Transverse colon (tissue), 4 donors: ENCODE measurements around the gene RBBP8NL. TPM values are rescaled to one million over a fixed set of nuclear protein-coding genes. Genes with fewer than 3 reads are reported as not detected.

Experiments used
- DNase-seq: peaks from one replicate; pipeline ENCODE4 v3.0.0-alpha.2; 2019
- H3K27ac ChIP-seq, 4 donors: fragments of 200-600 bp; sonication (generic); 2 replicates each; pipeline ENCODE4 v1.5.1; 2016 to 2018; ENCODE audit warnings: inconsistent platforms in 4 of 4
- H3K27me3 ChIP-seq: fragments of 200-600 bp; sonication (generic); 2 replicates; pipeline ENCODE4 v1.5.1; 2017; ENCODE audit warnings: inconsistent platforms
- H3K36me3 ChIP-seq, 4 donors: fragments of 200-600 bp; sonication (generic); 2 replicates each; pipeline ENCODE4 v1.5.1; 2017 to 2019; ENCODE audit warnings: inconsistent platforms in 4 of 4
- H3K4me1 ChIP-seq, 4 donors: fragments of 200-600 bp; sonication (generic); 2 replicates each; pipeline ENCODE4 v1.5.1; 2017 to 2020; ENCODE audit warnings: inconsistent platforms in 4 of 4
- H3K4me3 ChIP-seq, 4 donors: fragments of 200-600 bp; sonication (generic); 1 replicate in 1 of 4; 2 replicates in 3 of 4; pipeline versions ENCODE4 v1.5.1 to v1.6.1; 2017 to 2019; ENCODE audit warnings: inconsistent platforms in 4 of 4
- H3K9me3 ChIP-seq, 2 donors: fragments of 200-600 bp; sonication (generic); 2 replicates each; pipeline ENCODE4 v1.5.1; 2017 to 2019; ENCODE audit warnings: inconsistent platforms in 2 of 2
- EP300 ChIP-seq: sonication (generic); formaldehyde crosslinking; IDR thresholded peaks from one replicate; pipeline ENCODE4 v1.6.1; 2017; ENCODE audit warnings: antibody characterized with exemption, low read depth
- POLR2A ChIP-seq: fragments of 450-650 bp; IDR thresholded peaks from one replicate; pipeline ENCODE4 v1.6.1; 2016; ENCODE audit warnings: antibody characterized with exemption, mild to moderate bottlenecking, moderate library complexity
- POLR2AphosphoS5 ChIP-seq, 3 donors: sonication (generic); formaldehyde crosslinking; IDR thresholded peaks; one replicate each; pipeline ENCODE4 v1.6.1; 2016; ENCODE audit warnings: antibody characterized with exemption in 3 of 3
- WGBS, 2 donors: methylation state at CpG; one replicate each; pipeline ENCODE4 v1.1.5; 2018; ENCODE audit warnings: low coverage in 1 of 2; 5-methylcytosine and 5-hydroxymethylcytosine counted together
- in situ Hi-C, 4 donors: fragments of 200-750 bp; cut with MboI; loops; one replicate each; pipeline versions ENCODE4 v1.15.0 to v1.15.1; 2017; ENCODE audit warnings: low sequenced_read_pairs in 3 of 4, low pct_ligation_motif_present in 1 of 4, low pct_unique_long_range_greater_than_20kb in 1 of 4
- intact Hi-C: fragments of 100-400 bp; cut with DNase I; formaldehyde crosslinking; loops from one replicate; pipeline ENCODE4 v1.15.1; 2023; ENCODE audit warnings: low total_unique reads
- total RNA-seq, 4 donors: library from RNA; depleted of rRNA; stranded (reverse); fragments of >200 nt; gene quantifications; one replicate each; pipeline ENCODE4 v1.1.0, GENCODE V29; 2016
- TF ChIP-seq, protein P1 (sequence below), 5 experiments: fragments of 200-600 bp in 3 of 5; fragments of 450-650 bp in 2 of 5; sonication (generic) in 3 of 5; IDR thresholded peaks; 1 replicate in 2 of 5; 2 replicates in 3 of 5; pipeline ENCODE4 v1.5.1; 2016 to 2017; ENCODE audit warnings: antibody characterized with exemption in 5 of 5, inconsistent platforms in 3 of 5, mild to moderate bottlenecking in 2 of 5, moderate library complexity in 1 of 5

RBBP8NL gene
- total RNA-seq, 4 donors from 2014 or later: 0.75 to 9.4 (median 4.3) TPM

DNA sequence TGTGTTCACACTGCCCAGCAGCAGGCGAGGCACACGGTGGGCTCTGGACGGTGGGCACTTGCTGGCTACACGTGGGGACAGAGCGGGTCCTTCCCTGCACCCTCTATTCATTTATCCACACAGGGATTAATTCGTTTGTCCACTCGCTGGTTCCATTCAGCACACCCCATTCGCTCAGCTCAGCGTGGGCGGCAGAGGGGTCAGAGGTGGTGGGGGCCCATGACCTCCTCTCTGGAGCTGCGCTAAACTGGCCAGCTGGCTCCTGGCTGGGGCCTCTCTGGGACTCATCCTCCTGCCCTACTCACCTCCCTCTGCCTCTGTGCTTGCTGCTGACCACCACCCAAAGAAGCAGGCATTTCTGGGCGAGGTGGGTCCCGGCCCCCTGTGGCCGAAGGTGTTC lies 21.4 kb upstream of the RBBP8NL start:
- 81% methylated on average over 6 of the region's 14 CpGs; no CpG with 5 or more reads in 1 of the 2 donors for WGBS, 2 donors
- H3K4me3 ChIP-seq: no peak overlapping the region
- in situ Hi-C loops (no loop called here), intact Hi-C loops (no loop called here)
- H3K9me3 ChIP-seq: no peaks in the 10 kb centered on the region
- DNase-seq: no peak
- H3K4me1 ChIP-seq: peaks cover 0 to 7% (median 0%) of the 10 kb centered on the region in 4 donors
- H3K27me3 ChIP-seq: peaks cover 33% of the 10 kb centered on the region
- no peak overlapping the region for H3K27ac ChIP-seq
- H3K36me3 ChIP-seq: no peaks in the 10 kb centered on the region
- TF ChIP-seq EP300: no peak
- TF ChIP-seq POLR2AphosphoS5 (IDR thresholded peaks at IDR 0.05): no peak
- TF ChIP-seq, protein P1, sequence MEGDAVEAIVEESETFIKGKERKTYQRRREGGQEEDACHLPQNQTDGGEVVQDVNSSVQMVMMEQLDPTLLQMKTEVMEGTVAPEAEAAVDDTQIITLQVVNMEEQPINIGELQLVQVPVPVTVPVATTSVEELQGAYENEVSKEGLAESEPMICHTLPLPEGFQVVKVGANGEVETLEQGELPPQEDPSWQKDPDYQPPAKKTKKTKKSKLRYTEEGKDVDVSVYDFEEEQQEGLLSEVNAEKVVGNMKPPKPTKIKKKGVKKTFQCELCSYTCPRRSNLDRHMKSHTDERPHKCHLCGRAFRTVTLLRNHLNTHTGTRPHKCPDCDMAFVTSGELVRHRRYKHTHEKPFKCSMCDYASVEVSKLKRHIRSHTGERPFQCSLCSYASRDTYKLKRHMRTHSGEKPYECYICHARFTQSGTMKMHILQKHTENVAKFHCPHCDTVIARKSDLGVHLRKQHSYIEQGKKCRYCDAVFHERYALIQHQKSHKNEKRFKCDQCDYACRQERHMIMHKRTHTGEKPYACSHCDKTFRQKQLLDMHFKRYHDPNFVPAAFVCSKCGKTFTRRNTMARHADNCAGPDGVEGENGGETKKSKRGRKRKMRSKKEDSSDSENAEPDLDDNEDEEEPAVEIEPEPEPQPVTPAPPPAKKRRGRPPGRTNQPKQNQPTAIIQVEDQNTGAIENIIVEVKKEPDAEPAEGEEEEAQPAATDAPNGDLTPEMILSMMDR (IDR thresholded peaks at IDR 0.05): no peak
- no peak for TF ChIP-seq POLR2A

GRCh38 chr20:62448038-62448437 lies 20.7 kb upstream of the RBBP8NL start:
- TF ChIP-seq POLR2AphosphoS5 (IDR thresholded peaks at IDR 0.05): no peak
- TF ChIP-seq POLR2A: no peak
- TF ChIP-seq, protein P1 (IDR thresholded peaks at IDR 0.05): no peak
- no peak for TF ChIP-seq EP300
- Histone ChIP-seq H3K9me3 (no peaks in the 10 kb centered on the region), H3K4me1 (peaks cover 0 to 7% (median 0%) of the 10 kb centered on the region in 4 donors), H3K36me3 (no peaks in the 10 kb centered on the region), H3K27me3 (peaks cover 33% of the 10 kb centered on the region), H3K27ac (no peak overlapping the region), H3K4me3 (no peak overlapping the region)
- 63 to 80% methylated on average over 1 to 10 of the region's 10 CpGs for WGBS, 2 donors
- no peak for DNase-seq
- in situ Hi-C loops: no loop called here
- intact Hi-C loops: no loop called here

- H3K27me3 ChIP-seq: peaks cover 28% of the 10 kb centered on the region
- intact Hi-C loops: no loop called here
- 79% methylated on average over 44 of the region's 44 CpGs; no CpG with 5 or more reads in 1 of the 2 donors for WGBS, 2 donors
- H3K4me1 ChIP-seq: peaks cover 0 to 7% (median 0%) of the 10 kb centered on the region in 4 donors
- no peak overlapping the region for H3K4me3 ChIP-seq
- in situ Hi-C loops: no loop called here
- H3K36me3 ChIP-seq: no peaks in the 10 kb centered on the region
- no peak for DNase-seq
- TF ChIP-seq, protein P1 (IDR thresholded peaks at IDR 0.05): no peak
- TF ChIP-seq POLR2AphosphoS5 (IDR thresholded peaks at IDR 0.05) (no peak), EP300 (no peak), POLR2A (no peak)
- no peak overlapping the region for H3K27ac ChIP-seq
- H3K9me3 ChIP-seq: no peaks in the 10 kb centered on the region
Observed at GRCh38 chr20:62446888-62447869, 19.8 kb upstream of the RBBP8NL start.

DNA sequence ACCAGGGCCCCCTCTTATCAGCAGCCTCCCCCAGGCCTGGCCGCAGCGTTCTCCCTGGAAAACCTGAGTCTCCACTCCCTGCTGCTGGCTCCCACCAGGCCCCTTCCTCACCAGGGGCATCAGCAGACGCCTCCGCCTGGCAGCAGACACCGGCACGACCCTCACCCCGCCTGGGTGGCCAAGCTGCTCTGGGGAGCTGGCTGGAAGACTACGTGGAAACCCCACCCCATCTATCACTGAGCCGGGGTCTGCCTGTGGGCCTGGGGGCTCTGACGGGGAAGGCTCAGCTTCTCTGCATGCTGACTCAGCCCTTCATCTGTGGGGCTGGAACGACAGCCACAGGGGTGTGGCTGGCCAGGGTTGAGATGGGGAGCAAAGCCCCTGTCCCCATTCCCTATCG lies 19.1 kb upstream of the RBBP8NL start:
- H3K27me3 ChIP-seq: peaks cover 25% of the 10 kb centered on the region
- intact Hi-C loops (no loop called here), in situ Hi-C loops (no loop called here)
- no peak for DNase-seq
- WGBS, 2 donors: 53% methylated on average over 12 of the region's 12 CpGs; no CpG with 5 or more reads in 1 of the 2 donors
- no peak overlapping the region for H3K27ac ChIP-seq
- H3K4me3 ChIP-seq: no peak overlapping the region
- H3K9me3 ChIP-seq: no peaks in the 10 kb centered on the region
- TF ChIP-seq, protein P1 (IDR thresholded peaks at IDR 0.05): no peak
- no peak for TF ChIP-seq EP300
- no peak for TF ChIP-seq POLR2A
- TF ChIP-seq POLR2AphosphoS5 (IDR thresholded peaks at IDR 0.05): no peak
- peaks cover 0 to 7% (median 0%) of the 10 kb centered on the region in 4 donors for H3K4me1 ChIP-seq
- no peaks in the 10 kb centered on the region for H3K36me3 ChIP-seq
